Measurements from ENCODE around the gene CPEB3.
A peak's percentile ranks its signal among the peaks of the same experiment; 100 is the strongest.
"Not testable (repeated sequence)": the region's sequence is repeated elsewhere in the genome, so short reads cannot be mapped to it uniquely, and the experiment has no call there.

CPEB3 gene

GRCh38 chr10:92265687-92266258, 25.1 kb downstream of the CPEB3 start:
- DNase-seq = no peak

GRCh38 chr10:92264249-92264648, 26.6 kb downstream of the CPEB3 start:
- DNase-seq = no peak

- DNase-seq = no peak
Measured at GRCh38 chr10:92263396-92263795, 27.5 kb downstream of the CPEB3 start.

- DNase-seq = no peak
Measured at GRCh38 chr10:92248566-92248965, 42.3 kb downstream of the CPEB3 start.

- DNase-seq = no peak
Measured at GRCh38 chr10:92244796-92245195, 46.1 kb downstream of the CPEB3 start.

GRCh38 chr10:92242910-92243671, 47.8 kb downstream of the CPEB3 start:
- DNase-seq = peak; percentile 43

- DNase-seq = no peak
Measured at GRCh38 chr10:92242380-92242779, 48.5 kb downstream of the CPEB3 start.

- DNase-seq = no peak
Measured at GRCh38 chr10:92241501-92241900, 49.4 kb downstream of the CPEB3 start.

GRCh38 chr10:92241158-92241500, 49.7 kb downstream of the CPEB3 start:
- DNase-seq = no peak

- DNase-seq = no peak
Measured at GRCh38 chr10:92240289-92241157, 50.4 kb downstream of the CPEB3 start.

GRCh38 chr10:92239600-92240288, 51.1 kb downstream of the CPEB3 start:
- DNase-seq = peak; percentile 47

- no peak for DNase-seq
Measured at GRCh38 chr10:92239151-92239599, 51.7 kb downstream of the CPEB3 start.

- no peak for DNase-seq
Measured at GRCh38 chr10:92238586-92239098, 52.2 kb downstream of the CPEB3 start.

GRCh38 chr10:92238054-92238585, 52.8 kb downstream of the CPEB3 start:
- no peak for DNase-seq

- DNase-seq = no peak
Measured at GRCh38 chr10:92231196-92231595, 59.7 kb downstream of the CPEB3 start.

GRCh38 chr10:92222603-92223262, 68.1 kb downstream of the CPEB3 start:
- DNase-seq = no peak

- DNase-seq = no peak
Measured at GRCh38 chr10:92219559-92219958, 71.3 kb downstream of the CPEB3 start.

- no peak for DNase-seq
Measured at GRCh38 chr10:92218569-92218968, 72.3 kb downstream of the CPEB3 start.

- not testable (repeated sequence) for DNase-seq
Measured at GRCh38 chr10:92216608-92217007, 74.3 kb downstream of the CPEB3 start.

GRCh38 chr10:92215222-92215621, 75.7 kb downstream of the CPEB3 start:
- DNase-seq = not testable (repeated sequence)

GRCh38 chr10:92213049-92213448, 77.8 kb downstream of the CPEB3 start:
- no peak for DNase-seq

GRCh38 chr10:92208736-92209135, 82.1 kb downstream of the CPEB3 start:
- no peak for DNase-seq
